Ectodermal cell (in vitro differentiated cells): Measurements from ENCODE around the gene MAD1L1.

ENCODE experiments used
- H3K27ac ChIP-seq: 2 replicates; pipeline ENCODE4 v1.7.0; 2013; ENCODE audit warnings: mild to moderate bottlenecking, low read depth, low read length; ENCODE audit not compliant: insufficient read depth, poor library complexity, severe bottlenecking
- H3K27me3 ChIP-seq: 2 replicates; pipeline ENCODE4 v1.7.0; 2013; ENCODE audit warnings: mild to moderate bottlenecking, low read length; ENCODE audit not compliant: insufficient read depth, control insufficient read depth, poor library complexity, severe bottlenecking
- H3K36me3 ChIP-seq: one replicate; pipeline ENCODE4 v1.7.0; 2013; ENCODE audit warnings: low read length; ENCODE audit not compliant: control insufficient read depth, insufficient read depth
- H3K4me1 ChIP-seq: one replicate; pipeline ENCODE4 v1.7.0; 2013; ENCODE audit warnings: low read length; ENCODE audit not compliant: control insufficient read depth, insufficient read depth
- H3K4me3 ChIP-seq: 2 replicates; pipeline ENCODE4 v1.7.0; 2013; ENCODE audit warnings: low read depth, low read length, control low read depth; ENCODE audit not compliant: insufficient read depth
- H3K9me3 ChIP-seq: 2 replicates; pipeline ENCODE4 v1.7.0; 2013; ENCODE audit warnings: mild to moderate bottlenecking, low read length, moderate library complexity; ENCODE audit not compliant: control insufficient read depth
- WGBS, 2 experiments: methylation state at CpG; one replicate each; pipeline ENCODE4 v1.1.7; 2013; ENCODE audit warnings: missing lambda C conversion rate in 2 of 2; 5-methylcytosine and 5-hydroxymethylcytosine counted together

MAD1L1 gene

GRCh38 chr7:2071133-2071832 lies 161.5 kb downstream of the MAD1L1 start:
- H3K4me3 ChIP-seq = no peak overlapping the region
- H3K27ac ChIP-seq = no peak overlapping the region
- WGBS, 2 experiments = 89 to 91% methylated on average over 25 of the region's 25 CpGs
- H3K4me1 ChIP-seq = peaks cover 17% of the 10 kb centered on the region
- no peaks in the 10 kb centered on the region for H3K27me3 ChIP-seq
- peaks cover 3% of the 10 kb centered on the region for H3K36me3 ChIP-seq
- H3K9me3 ChIP-seq = no peaks in the 10 kb centered on the region

- Histone ChIP-seq H3K9me3 (no peaks in the 10 kb centered on the region), H3K4me3 (no peak overlapping the region), H3K27ac (no peak overlapping the region), H3K27me3 (no peaks in the 10 kb centered on the region), H3K4me1 (peaks cover 22% of the 10 kb centered on the region), H3K36me3 (peaks cover 3% of the 10 kb centered on the region)
- 88 to 89% methylated on average over 20 of the region's 20 CpGs for WGBS, 2 experiments
These were observed 162.5 kb downstream of the MAD1L1 start for GRCh38 chr7:2070151-2070763.

- Histone ChIP-seq H3K27me3 (no peaks in the 10 kb centered on the region), H3K4me3 (no peak overlapping the region), H3K9me3 (no peaks in the 10 kb centered on the region), H3K36me3 (peaks cover 3% of the 10 kb centered on the region), H3K4me1 (peaks cover 22% of the 10 kb centered on the region), H3K27ac (no peak overlapping the region)
- 70 to 71% methylated on average over 17 of the region's 17 CpGs for WGBS, 2 experiments
These were observed 163.3 kb downstream of the MAD1L1 start for GRCh38 chr7:2069472-2069860.

- peaks cover 3% of the 10 kb centered on the region for H3K36me3 ChIP-seq
- H3K27ac ChIP-seq = no peak overlapping the region
- no peaks in the 10 kb centered on the region for H3K9me3 ChIP-seq
- WGBS, 2 experiments = 91% methylated on average over 23 of the region's 23 CpGs
- no peak overlapping the region for H3K4me3 ChIP-seq
- no peaks in the 10 kb centered on the region for H3K27me3 ChIP-seq
- H3K4me1 ChIP-seq = peaks cover 22% of the 10 kb centered on the region
These were observed 163.9 kb downstream of the MAD1L1 start for GRCh38 chr7:2068693-2069471.

- H3K27ac ChIP-seq = no peak overlapping the region
- 94 to 95% methylated on average over 28 of the region's 28 CpGs for WGBS, 2 experiments
- no peaks in the 10 kb centered on the region for H3K27me3 ChIP-seq
- H3K9me3 ChIP-seq = no peaks in the 10 kb centered on the region
- no peak overlapping the region for H3K4me3 ChIP-seq
- peaks cover 3% of the 10 kb centered on the region for H3K36me3 ChIP-seq
- H3K4me1 ChIP-seq = peaks cover 22% of the 10 kb centered on the region
These were observed 166.4 kb downstream of the MAD1L1 start for GRCh38 chr7:2066251-2066919.

GRCh38 chr7:2065528-2065927 lies 167.2 kb downstream of the MAD1L1 start:
- H3K36me3 ChIP-seq = peaks cover 3% of the 10 kb centered on the region
- H3K4me1 ChIP-seq = peaks cover 20% of the 10 kb centered on the region
- no peak overlapping the region for H3K27ac ChIP-seq
- no peaks in the 10 kb centered on the region for H3K27me3 ChIP-seq
- WGBS, 2 experiments = 88 to 91% methylated on average over 13 of the region's 13 CpGs
- H3K9me3 ChIP-seq = no peaks in the 10 kb centered on the region
- H3K4me3 ChIP-seq = no peak overlapping the region

- H3K4me3 ChIP-seq = no peak overlapping the region
- H3K36me3 ChIP-seq = peaks cover 6% of the 10 kb centered on the region
- peaks cover 6% of the 10 kb centered on the region for H3K4me1 ChIP-seq
- 90 to 91% methylated on average over 24 of the region's 24 CpGs for WGBS, 2 experiments
- H3K27ac ChIP-seq = no peak overlapping the region
- no peaks in the 10 kb centered on the region for H3K9me3 ChIP-seq
- H3K27me3 ChIP-seq = no peaks in the 10 kb centered on the region
These were observed 169.0 kb downstream of the MAD1L1 start for GRCh38 chr7:2063563-2064260.

- no peaks in the 10 kb centered on the region for H3K9me3 ChIP-seq
- no peak overlapping the region for H3K4me3 ChIP-seq
- no peak overlapping the region for H3K27ac ChIP-seq
- no peaks in the 10 kb centered on the region for H3K27me3 ChIP-seq
- H3K36me3 ChIP-seq = peaks cover 3% of the 10 kb centered on the region
- WGBS, 2 experiments = 93 to 98% methylated on average over 11 of the region's 11 CpGs
- H3K4me1 ChIP-seq = peaks cover 6% of the 10 kb centered on the region
These were observed 170.1 kb downstream of the MAD1L1 start for GRCh38 chr7:2062648-2063047.

- peaks cover 3% of the 10 kb centered on the region for H3K36me3 ChIP-seq
- no peaks in the 10 kb centered on the region for H3K27me3 ChIP-seq
- 96 to 98% methylated on average over 11 of the region's 11 CpGs for WGBS, 2 experiments
- H3K27ac ChIP-seq = no peak overlapping the region
- no peaks in the 10 kb centered on the region for H3K9me3 ChIP-seq
- peaks cover 3% of the 10 kb centered on the region for H3K4me1 ChIP-seq
- no peak overlapping the region for H3K4me3 ChIP-seq
These were observed 172.0 kb downstream of the MAD1L1 start for GRCh38 chr7:2060701-2061100.
